Omental fat pad (tissue), 4 donors: ENCODE results near the gene MPST. TPM values are rescaled to one million over a fixed set of nuclear protein-coding genes. Genes with fewer than 3 reads are reported as not detected.

Experiments
- ATAC-seq: fragments of 150-250 bp; one replicate; pipeline ENCODE4 v1.9.1; 2016; ENCODE audit warnings: mild to moderate bottlenecking, moderate library complexity; ENCODE audit not compliant: low FRiP score
- DNase-seq: peaks from one replicate; pipeline ENCODE4 v3.0.0-alpha.2; 2019; ENCODE audit warnings: low spot score
- total RNA-seq, 4 donors: library from RNA; depleted of rRNA; stranded (reverse); fragments of >200 nt; gene quantifications; one replicate each; pipeline ENCODE4 v1.1.0, GENCODE V29; 2016
- TF ChIP-seq, protein P1 (sequence below), 3 donors: fragments of 450-650 bp; IDR thresholded peaks; one replicate each; pipeline ENCODE4 v1.5.1; 2016 to 2017; ENCODE audit warnings: antibody characterized with exemption in 3 of 3, mild to moderate bottlenecking in 3 of 3, moderate library complexity in 2 of 3

The MPST gene
- total RNA-seq, 4 donors from 2014 or later, result 73.9 to 193 (median 145) TPM

- ATAC-seq (no peak), DNase-seq (peak; percentile 14)
- TF ChIP-seq, protein P1, sequence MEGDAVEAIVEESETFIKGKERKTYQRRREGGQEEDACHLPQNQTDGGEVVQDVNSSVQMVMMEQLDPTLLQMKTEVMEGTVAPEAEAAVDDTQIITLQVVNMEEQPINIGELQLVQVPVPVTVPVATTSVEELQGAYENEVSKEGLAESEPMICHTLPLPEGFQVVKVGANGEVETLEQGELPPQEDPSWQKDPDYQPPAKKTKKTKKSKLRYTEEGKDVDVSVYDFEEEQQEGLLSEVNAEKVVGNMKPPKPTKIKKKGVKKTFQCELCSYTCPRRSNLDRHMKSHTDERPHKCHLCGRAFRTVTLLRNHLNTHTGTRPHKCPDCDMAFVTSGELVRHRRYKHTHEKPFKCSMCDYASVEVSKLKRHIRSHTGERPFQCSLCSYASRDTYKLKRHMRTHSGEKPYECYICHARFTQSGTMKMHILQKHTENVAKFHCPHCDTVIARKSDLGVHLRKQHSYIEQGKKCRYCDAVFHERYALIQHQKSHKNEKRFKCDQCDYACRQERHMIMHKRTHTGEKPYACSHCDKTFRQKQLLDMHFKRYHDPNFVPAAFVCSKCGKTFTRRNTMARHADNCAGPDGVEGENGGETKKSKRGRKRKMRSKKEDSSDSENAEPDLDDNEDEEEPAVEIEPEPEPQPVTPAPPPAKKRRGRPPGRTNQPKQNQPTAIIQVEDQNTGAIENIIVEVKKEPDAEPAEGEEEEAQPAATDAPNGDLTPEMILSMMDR (IDR thresholded peaks at IDR 0.05), result no peak
Measured at GRCh38 chr22:37001826-37002225, 17.7 kb upstream of the MPST start.

DNA sequence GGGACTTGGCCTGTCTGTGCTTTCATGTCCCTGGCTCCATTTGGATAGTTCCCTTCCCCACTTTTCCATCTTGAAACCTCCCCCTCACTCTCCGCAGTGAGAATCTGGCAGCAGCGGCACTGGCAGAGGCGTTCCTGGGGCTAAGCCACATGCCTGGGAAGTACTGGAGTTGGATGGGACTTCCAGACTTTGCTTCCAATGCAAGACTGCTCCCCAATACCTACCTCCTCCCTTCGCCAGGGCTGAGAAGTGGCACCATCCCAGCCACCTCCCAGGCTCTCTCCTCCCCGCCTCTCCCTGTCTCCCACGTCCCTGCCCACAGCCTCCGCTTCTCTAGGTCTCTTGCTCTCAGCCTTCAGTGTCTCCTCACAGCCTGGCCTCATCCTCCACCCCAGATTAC, 16.9 kb upstream of the MPST start:
- ATAC-seq (no peak), DNase-seq (peak; percentile 20)
- TF ChIP-seq, protein P1 (IDR thresholded peaks at IDR 0.05), result no peak

GRCh38 chr22:37007651-37008050, 11.9 kb upstream of the MPST start:
- ATAC-seq (no peak), DNase-seq (no peak)
- TF ChIP-seq, protein P1 (IDR thresholded peaks at IDR 0.05), result no peak

GRCh38 chr22:37008365-37008764, 11.2 kb upstream of the MPST start:
- DNase-seq, result no peak
- ATAC-seq, result no peak
- TF ChIP-seq, protein P1 (IDR thresholded peaks at IDR 0.05), result no peak

DNA sequence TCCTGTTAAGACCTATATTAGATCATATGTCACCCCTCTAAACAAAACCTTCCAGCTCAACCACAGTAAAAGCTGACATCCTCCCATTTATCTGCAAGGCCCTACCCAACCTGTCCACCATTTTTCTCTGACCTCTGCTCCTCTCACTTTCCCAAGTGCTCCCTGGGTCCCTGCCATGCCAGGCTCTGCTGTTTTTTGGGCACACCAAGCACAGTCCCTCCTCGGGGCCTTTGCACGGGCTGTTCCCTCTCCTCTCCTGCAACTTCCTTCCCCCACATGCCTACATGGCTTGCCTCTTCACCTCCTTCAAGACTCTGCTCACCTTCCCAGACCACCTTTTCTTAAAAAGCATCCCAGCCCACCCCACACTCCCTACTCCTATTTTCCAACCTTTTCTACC, 10.1 kb upstream of the MPST start:
- no peak for ATAC-seq
- no peak for DNase-seq
- TF ChIP-seq, protein P1 (IDR thresholded peaks at IDR 0.05), result no peak

DNA sequence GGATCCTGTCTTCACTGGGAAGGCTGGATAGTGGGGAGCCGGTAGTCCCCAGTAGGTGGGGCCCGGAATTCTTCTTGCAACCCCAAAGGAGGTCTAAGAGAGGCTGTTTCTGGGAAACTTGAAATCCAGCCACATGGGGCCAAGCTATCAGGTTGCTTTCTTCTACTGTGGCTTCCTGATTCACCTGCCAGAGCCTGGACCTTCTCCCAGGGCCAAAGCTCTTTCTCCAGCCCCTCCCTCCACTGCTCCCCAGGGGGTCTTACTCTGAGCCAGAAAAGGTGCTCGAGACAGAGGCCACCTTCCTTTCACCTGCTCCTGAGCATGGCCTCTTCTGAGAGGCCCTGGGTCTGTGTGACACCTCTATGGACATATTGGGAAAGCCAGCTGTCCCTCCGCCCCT, 9.4 kb upstream of the MPST start:
- DNase-seq (no peak), ATAC-seq (no peak)
- TF ChIP-seq, protein P1 (IDR thresholded peaks at IDR 0.05), result no peak

- TF ChIP-seq, protein P1 (IDR thresholded peaks at IDR 0.05), result no peak
- DNase-seq (no peak), ATAC-seq (no peak)
Measured at GRCh38 chr22:37010976-37011375, 8.6 kb upstream of the MPST start.
